Activated naive CD4-positive, alpha-beta T cell treated with anti-CD3 and anti-CD28 coated beads, Interleukin-2, amount 10 ng/mL, durations not matched to agents 7 days and 5 days (primary cell): ENCODE measurements around the gene CAMK1D.
"Not testable (repeated sequence)": the region's sequence is repeated elsewhere in the genome, so short reads cannot be mapped to it uniquely, and the experiment has no call there.

Source experiments
- CTCF ChIA-PET: fragments of 350-600 bp; sonication (Branson Sonifier 250); formaldehyde crosslinking; loops from one replicate; lab custom pipeline; 2021; ENCODE audit warnings: antibody characterized with exemption; lab: Charles Lee
- DNase-seq: peaks from one replicate; pipeline ENCODE4 v3.0.0-alpha.2; 2020
- H3K27ac Mint-ChIP-seq: one replicate; pipeline ENCODE4 v1.8.0; 2021; ENCODE audit warnings: mild to moderate bottlenecking, moderate library complexity, mixed read lengths
- H3K27me3 Mint-ChIP-seq: one replicate; pipeline ENCODE4 v1.8.0; 2021; ENCODE audit warnings: mild to moderate bottlenecking, mixed read lengths
- H3K36me3 Mint-ChIP-seq: one replicate; pipeline ENCODE4 v1.8.0; 2021; ENCODE audit warnings: mixed read lengths
- H3K4me1 Mint-ChIP-seq: one replicate; pipeline ENCODE4 v1.8.0; 2021; ENCODE audit warnings: mixed read lengths
- H3K4me3 Mint-ChIP-seq: one replicate; pipeline ENCODE4 v1.8.0; 2021; ENCODE audit warnings: mild to moderate bottlenecking, moderate library complexity, mixed read lengths
- H3K9me3 Mint-ChIP-seq: one replicate; pipeline ENCODE4 v1.8.0; 2021; ENCODE audit warnings: mixed read lengths

The CAMK1D gene

DNA sequence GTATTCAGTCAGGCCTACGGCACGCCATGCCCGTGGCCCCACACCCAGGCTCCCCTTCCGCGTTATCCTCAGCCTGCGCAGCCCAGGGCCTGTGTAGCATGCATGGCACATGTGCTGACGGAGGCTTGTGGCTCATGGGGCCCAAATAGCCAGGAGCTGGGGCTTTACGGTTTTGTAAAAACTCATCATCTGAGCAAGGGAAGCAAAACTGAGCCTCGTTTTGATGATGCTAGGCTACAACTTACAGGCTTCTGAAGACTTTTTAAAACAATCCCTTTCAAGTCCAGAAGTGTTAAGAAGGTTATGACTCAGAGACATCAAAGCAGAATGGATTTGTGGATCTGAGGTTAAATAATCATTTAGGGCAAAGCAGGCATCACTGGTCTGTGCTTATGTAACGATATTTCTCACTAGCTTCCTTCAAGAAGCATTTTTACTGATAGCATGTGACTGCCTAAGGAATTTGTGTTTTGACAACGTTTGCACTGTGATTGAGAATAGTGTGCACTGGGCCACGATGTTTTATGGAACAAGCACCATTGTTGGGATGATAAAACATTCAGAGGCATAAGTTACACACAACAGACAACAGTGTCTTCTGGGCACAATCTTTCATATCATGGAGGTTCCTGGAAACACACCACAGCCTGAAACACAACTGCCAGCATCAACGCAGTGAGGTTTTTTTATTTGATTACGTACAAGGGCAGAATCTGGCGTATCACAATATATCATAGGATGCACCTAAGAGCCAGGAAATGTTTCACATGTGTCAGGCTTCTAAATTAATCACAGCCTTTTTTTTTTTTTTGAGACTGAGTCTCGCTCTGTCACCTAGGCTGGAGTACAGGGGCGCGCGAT is 377.9 kb downstream of the CAMK1D start:
- CTCF ChIA-PET = interaction anchor here (0.7 to 1.8 kb wide), 4 partner anchors 17 to 347 kb away, joined by 3 to 10 read pairs (median 4); no protein-coding TSS in a partner anchor
- Mint-ChIP-seq H3K36me3 (no peaks in the 10 kb centered on the region), H3K27me3 (no peaks in the 10 kb centered on the region), H3K27ac (no peak overlapping the region), H3K9me3 (no peaks in the 10 kb centered on the region), H3K4me1 (peaks cover 21% of the 10 kb centered on the region), H3K4me3 (no peak overlapping the region)
- DNase-seq = no peak

- no peaks in the 10 kb centered on the region for H3K27me3 Mint-ChIP-seq
- DNase-seq = no peak
- H3K27ac Mint-ChIP-seq = no peak overlapping the region
- CTCF ChIA-PET = interaction anchor here (1.4 to 1.8 kb wide), 3 partner anchors 17 to 347 kb away, joined by 3 to 10 read pairs (median 5); no protein-coding TSS in a partner anchor
- no peaks in the 10 kb centered on the region for H3K36me3 Mint-ChIP-seq
- H3K4me1 Mint-ChIP-seq = peaks cover 21% of the 10 kb centered on the region
- no peak overlapping the region for H3K4me3 Mint-ChIP-seq
- no peaks in the 10 kb centered on the region for H3K9me3 Mint-ChIP-seq
Measured at GRCh38 chr10:12727832-12728215, 378.5 kb downstream of the CAMK1D start.

DNA sequence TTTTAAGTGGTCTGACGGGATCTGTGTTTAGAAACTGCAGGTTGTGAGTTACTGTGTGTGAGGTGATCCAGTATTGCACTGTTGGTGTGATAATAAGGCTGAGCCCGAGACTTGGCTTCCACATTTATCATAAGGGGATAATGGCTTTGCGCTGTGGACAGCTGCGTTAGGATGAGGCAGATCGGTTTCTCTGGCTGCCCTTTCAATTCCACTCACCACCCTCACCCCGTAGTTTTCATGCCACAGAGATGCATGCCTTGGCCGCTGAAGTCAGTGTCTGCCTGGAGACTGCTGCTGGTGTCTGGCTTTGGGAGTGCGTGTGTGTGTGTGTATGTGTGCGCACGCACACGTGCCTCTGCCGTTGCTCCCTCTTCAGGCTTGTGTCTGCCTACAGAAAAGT is 379.1 kb downstream of the CAMK1D start:
- CTCF ChIA-PET = interaction anchor here (1.8 kb wide), 1 partner anchor 54 kb away, joined by 5 read pairs; no protein-coding TSS in a partner anchor
- Mint-ChIP-seq H3K9me3 (no peaks in the 10 kb centered on the region), H3K36me3 (no peaks in the 10 kb centered on the region), H3K4me1 (peaks cover 21% of the 10 kb centered on the region), H3K4me3 (no peak overlapping the region), H3K27me3 (no peaks in the 10 kb centered on the region), H3K27ac (no peak overlapping the region)
- no peak for DNase-seq

DNA sequence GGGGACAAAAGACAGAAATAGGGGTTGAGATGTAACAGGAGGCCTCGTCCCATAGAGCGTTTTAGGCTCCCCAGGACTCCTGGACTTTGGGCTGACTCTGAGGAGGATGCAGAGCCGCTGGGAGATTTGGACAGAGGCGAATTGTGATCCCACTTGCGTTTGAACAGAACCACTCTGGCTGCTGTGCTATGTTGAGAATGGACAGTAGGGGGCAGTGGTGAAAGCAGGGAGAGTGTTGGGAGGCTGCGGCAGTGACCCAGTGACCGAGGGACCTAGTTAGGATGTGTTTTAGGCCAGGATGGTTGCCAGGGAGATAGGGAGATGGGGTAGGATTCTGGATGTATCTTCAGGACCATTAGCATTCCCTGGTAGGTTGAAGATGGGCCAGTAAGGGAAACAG is 380.5 kb downstream of the CAMK1D start:
- H3K9me3 Mint-ChIP-seq = no peaks in the 10 kb centered on the region
- H3K4me1 Mint-ChIP-seq = peaks cover 12% of the 10 kb centered on the region
- DNase-seq = no peak
- no peaks in the 10 kb centered on the region for H3K27me3 Mint-ChIP-seq
- H3K4me3 Mint-ChIP-seq = no peak overlapping the region
- CTCF ChIA-PET = interaction anchor here (0.7 to 1.5 kb wide), 3 partner anchors 19 to 172 kb away, joined by 3 to 4 read pairs (median 4); no protein-coding TSS in a partner anchor
- no peaks in the 10 kb centered on the region for H3K36me3 Mint-ChIP-seq
- no peak overlapping the region for H3K27ac Mint-ChIP-seq

DNA sequence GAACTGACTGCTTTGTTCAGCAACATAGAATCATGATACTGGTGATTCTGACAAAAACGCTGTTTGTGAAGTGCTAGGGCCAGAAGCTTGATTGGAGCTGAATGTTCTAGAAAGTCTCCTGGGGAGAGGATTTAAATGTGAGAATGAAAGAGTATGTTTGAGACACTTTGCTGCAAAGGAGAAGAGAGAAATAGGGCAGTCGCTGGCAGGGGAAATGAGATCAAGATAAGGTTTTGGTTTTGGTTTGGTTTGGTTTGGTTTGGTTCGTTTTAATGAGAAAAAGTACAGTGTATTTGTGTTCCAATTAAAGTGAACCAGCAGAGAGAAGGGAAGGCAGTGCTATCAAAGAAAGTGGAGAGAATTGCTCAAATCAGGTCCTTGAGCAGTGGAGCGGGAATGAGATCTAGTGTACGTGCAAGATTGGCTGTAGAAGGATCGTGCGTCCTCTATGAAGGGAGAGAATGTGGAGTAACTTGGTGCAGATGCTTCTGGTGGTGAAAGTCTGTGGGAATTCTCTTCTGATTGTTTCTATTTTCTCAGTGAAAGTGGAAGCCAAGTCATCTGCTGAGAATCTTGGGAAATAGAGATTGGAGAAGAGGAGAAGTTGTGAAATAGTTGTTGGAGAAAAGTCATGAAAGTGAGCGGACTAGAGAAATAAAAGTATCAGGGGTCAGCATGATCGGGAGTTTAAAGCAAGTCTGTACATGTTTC is 381.6 kb downstream of the CAMK1D start:
- CTCF ChIA-PET = interaction anchor here (0.6 to 1.5 kb wide), 4 partner anchors 47 to 1438 kb away, joined by 3 to 4 read pairs (median 3); no protein-coding TSS in a partner anchor
- no peak for DNase-seq
- H3K4me3 Mint-ChIP-seq = no peak overlapping the region
- no peaks in the 10 kb centered on the region for H3K27me3 Mint-ChIP-seq
- H3K27ac Mint-ChIP-seq = no peak overlapping the region
- peaks cover 9% of the 10 kb centered on the region for H3K4me1 Mint-ChIP-seq
- no peaks in the 10 kb centered on the region for H3K36me3 Mint-ChIP-seq
- no peaks in the 10 kb centered on the region for H3K9me3 Mint-ChIP-seq

DNA sequence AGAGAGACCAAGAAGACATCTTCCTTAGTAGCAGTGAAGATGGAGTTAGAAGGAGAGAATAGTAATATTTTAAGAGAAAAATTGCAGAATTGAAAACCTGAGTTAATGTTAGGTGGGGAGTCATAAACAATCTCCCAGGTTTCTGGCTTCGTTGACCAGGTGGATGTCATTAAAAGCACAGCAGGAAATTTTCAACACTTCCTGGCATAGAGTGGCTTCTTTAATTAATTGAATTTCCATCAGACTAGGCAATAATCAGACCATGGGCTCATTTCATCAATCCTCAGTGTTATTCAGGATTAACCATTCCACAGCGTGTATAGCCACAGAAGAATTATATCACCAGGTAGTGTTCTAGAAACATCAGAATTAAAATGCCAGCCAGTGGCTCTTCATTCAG is 383.9 kb downstream of the CAMK1D start:
- no peak for DNase-seq
- Mint-ChIP-seq H3K4me1 (peaks cover 2% of the 10 kb centered on the region), H3K27me3 (no peaks in the 10 kb centered on the region), H3K36me3 (no peaks in the 10 kb centered on the region), H3K27ac (no peak overlapping the region), H3K4me3 (no peak overlapping the region), H3K9me3 (no peaks in the 10 kb centered on the region)
- CTCF ChIA-PET = no interaction called here

DNA sequence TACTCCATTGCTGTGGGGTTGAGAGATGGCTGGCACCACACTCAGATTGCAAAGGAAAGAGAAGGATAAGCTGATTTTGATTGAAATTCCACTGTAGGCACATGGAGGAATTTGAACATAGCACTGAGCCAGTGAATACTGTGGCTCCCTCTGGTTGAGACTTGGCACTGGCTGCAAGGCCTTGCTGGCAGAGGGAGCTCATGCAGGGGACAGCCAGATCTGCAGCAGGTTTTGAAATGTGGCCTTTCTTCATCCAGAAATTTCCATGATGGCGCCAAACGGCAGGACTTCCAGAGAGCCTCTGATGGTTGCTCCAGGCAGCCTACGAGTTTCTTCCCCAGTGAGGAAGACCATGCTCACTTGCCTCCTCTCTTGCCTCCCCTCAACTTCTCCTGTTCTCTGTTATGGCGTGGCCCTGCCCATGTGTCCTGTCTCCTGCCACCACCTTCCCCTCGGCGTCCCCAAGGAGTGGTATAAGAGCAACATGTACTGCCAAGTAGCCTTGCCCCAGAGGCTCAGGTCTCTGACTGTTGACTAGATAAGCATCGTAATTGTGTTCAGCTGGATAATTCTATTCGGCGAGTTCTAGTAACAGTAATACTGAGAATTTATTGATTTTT is 386.6 kb downstream of the CAMK1D start:
- no peak for DNase-seq
- Mint-ChIP-seq H3K36me3 (no peaks in the 10 kb centered on the region), H3K9me3 (no peaks in the 10 kb centered on the region), H3K27ac (no peak overlapping the region), H3K4me3 (no peak overlapping the region), H3K27me3 (no peaks in the 10 kb centered on the region), H3K4me1 (no peaks in the 10 kb centered on the region)
- CTCF ChIA-PET = no interaction called here

DNA sequence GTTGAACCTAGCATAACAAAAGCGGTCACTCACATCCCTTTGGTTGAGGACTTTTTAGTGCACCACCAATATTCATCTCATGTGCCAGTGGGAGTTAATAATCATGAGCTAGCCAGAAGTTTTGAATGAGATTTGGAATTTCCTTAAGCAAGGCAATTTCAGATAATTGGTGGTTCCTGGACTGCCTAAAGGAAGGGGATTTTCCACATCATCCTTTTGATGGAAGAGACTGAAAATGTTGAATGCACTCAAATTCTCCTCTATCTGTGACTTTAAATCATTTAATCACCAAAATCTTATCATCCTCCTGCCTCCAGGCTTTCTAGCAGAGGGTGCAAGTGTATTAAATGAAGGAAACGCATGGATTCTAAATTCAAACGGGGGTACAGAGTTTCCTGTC is 391.5 kb downstream of the CAMK1D start:
- no peaks in the 10 kb centered on the region for H3K9me3 Mint-ChIP-seq
- H3K4me1 Mint-ChIP-seq = no peaks in the 10 kb centered on the region
- H3K27me3 Mint-ChIP-seq = no peaks in the 10 kb centered on the region
- no peak for DNase-seq
- CTCF ChIA-PET = interaction anchor here (0.6 kb wide), 2 partner anchors 474 to 631 kb away, joined by 3 to 4 read pairs; no protein-coding TSS in a partner anchor
- no peaks in the 10 kb centered on the region for H3K36me3 Mint-ChIP-seq
- H3K4me3 Mint-ChIP-seq = no peak overlapping the region
- no peak overlapping the region for H3K27ac Mint-ChIP-seq

DNA sequence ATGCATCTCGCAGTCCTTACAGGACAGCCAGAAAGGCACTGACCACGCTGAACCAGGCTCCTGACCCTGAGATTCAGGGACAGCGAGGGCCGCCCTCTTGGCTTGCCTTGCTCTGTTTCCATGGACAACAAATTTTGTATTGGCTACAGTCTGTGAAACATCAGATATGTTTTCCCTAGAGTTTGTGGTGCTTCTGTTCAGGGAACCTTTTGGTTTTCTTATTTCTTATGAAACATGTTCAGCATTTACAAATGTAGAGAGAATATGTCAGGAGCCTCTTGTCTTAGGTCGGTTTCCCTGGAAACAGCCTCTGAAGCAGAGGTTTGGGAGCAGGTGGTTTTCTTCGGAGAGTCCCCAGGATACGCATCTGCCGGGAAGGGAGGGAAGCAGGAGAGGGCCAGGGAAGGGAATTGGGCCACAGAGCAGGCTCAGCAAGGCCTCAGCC is 392.0 kb downstream of the CAMK1D start:
- Mint-ChIP-seq H3K9me3 (no peaks in the 10 kb centered on the region), H3K27me3 (no peaks in the 10 kb centered on the region), H3K4me3 (no peak overlapping the region), H3K27ac (no peak overlapping the region), H3K36me3 (no peaks in the 10 kb centered on the region), H3K4me1 (no peaks in the 10 kb centered on the region)
- CTCF ChIA-PET = interaction anchor here (0.6 kb wide), 1 partner anchor 631 kb away, joined by 4 read pairs; no protein-coding TSS in a partner anchor
- DNase-seq = no peak

DNA sequence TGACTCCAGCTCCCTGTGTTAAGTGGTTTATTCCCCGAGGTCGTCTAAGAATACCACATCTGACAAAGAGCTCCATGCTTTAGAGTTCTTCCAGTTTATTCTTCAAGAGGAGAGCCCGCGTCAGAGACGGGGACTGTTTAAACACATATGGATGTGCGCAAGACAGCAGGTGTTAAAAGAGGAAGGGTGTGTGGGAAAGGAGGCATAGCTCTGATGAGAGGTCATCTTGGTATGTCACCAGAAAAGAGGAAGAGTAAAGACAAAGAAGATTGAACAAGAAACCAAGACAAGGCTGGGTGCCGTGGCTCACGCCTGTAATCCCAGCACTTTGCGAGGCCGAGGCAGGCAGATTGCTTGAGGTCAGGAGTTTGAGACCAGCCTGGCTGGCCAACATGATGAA is 393.4 kb downstream of the CAMK1D start:
- Mint-ChIP-seq H3K9me3 (no peaks in the 10 kb centered on the region), H3K27ac (no peak overlapping the region), H3K27me3 (no peaks in the 10 kb centered on the region), H3K4me3 (no peak overlapping the region), H3K4me1 (no peaks in the 10 kb centered on the region), H3K36me3 (no peaks in the 10 kb centered on the region)
- DNase-seq = no peak
- CTCF ChIA-PET = no interaction called here

GRCh38 chr10:12743466-12743865 is 394.1 kb downstream of the CAMK1D start:
- DNase-seq, H3K36me3 Mint-ChIP-seq, CTCF ChIA-PET, H3K27ac Mint-ChIP-seq, H3K27me3 Mint-ChIP-seq, H3K4me1 Mint-ChIP-seq, H3K9me3 Mint-ChIP-seq, H3K4me3 Mint-ChIP-seq: not testable (repeated sequence)

GRCh38 chr10:12743941-12744340 is 394.6 kb downstream of the CAMK1D start:
- CTCF ChIA-PET = no interaction called here
- H3K4me3 Mint-ChIP-seq = no peak overlapping the region
- no peaks in the 10 kb centered on the region for H3K36me3 Mint-ChIP-seq
- no peaks in the 10 kb centered on the region for H3K4me1 Mint-ChIP-seq
- H3K27me3 Mint-ChIP-seq = no peaks in the 10 kb centered on the region
- DNase-seq = no peak
- no peak overlapping the region for H3K27ac Mint-ChIP-seq
- no peaks in the 10 kb centered on the region for H3K9me3 Mint-ChIP-seq

GRCh38 chr10:12748186-12748585 is 398.8 kb downstream of the CAMK1D start:
- Mint-ChIP-seq H3K4me3 (no peak overlapping the region), H3K27me3 (no peaks in the 10 kb centered on the region), H3K4me1 (no peaks in the 10 kb centered on the region), H3K36me3 (no peaks in the 10 kb centered on the region), H3K27ac (no peak overlapping the region), H3K9me3 (no peaks in the 10 kb centered on the region)
- no peak for DNase-seq
- CTCF ChIA-PET = no interaction called here
